Peyer's patch (tissue), 4 donors: ENCODE results near the gene RDH13. TPM values are rescaled to one million over a fixed set of nuclear protein-coding genes. Genes with fewer than 3 reads are reported as not detected.
"Not testable (repeated sequence)": the region's sequence is repeated elsewhere in the genome, so short reads cannot be mapped to it uniquely, and the experiment has no call there.

Source experiments
- DNase-seq, 3 donors: peaks; one replicate each; pipeline ENCODE4 v3.0.0-alpha.2; 2017 to 2019
- H3K27ac ChIP-seq, 4 donors: fragments of 200-600 bp; sonication (generic); one replicate each; pipeline ENCODE4 v1.5.1; 2016 to 2019
- H3K27me3 ChIP-seq, 2 donors: fragments of 200-600 bp; sonication (generic); one replicate each; pipeline ENCODE4 v1.5.1; 2019
- H3K36me3 ChIP-seq, 3 donors: fragments of 200-600 bp; sonication (generic); one replicate each; pipeline ENCODE4 v1.5.1; 2016 to 2019
- H3K4me1 ChIP-seq, 4 donors: fragments of 200-600 bp; sonication (generic); one replicate each; pipeline ENCODE4 v1.5.1; 2016 to 2019
- H3K4me3 ChIP-seq, 4 donors: fragments of 200-600 bp; sonication (generic); 1 replicate in 3 of 4; 2 replicates in 1 of 4; pipeline ENCODE4 v1.5.1; 2016 to 2019; ENCODE audit warnings: mild to moderate bottlenecking in 1 of 4
- H3K9me3 ChIP-seq, 4 donors: fragments of 200-600 bp; sonication (generic); one replicate each; pipeline ENCODE4 v1.5.1; 2016 to 2019; ENCODE audit warnings: mild to moderate bottlenecking in 1 of 4
- CTCF ChIP-seq, 6 experiments: fragments of 450-650 bp in 4 of 6; fragments of 200-600 bp in 2 of 6; sonication (generic) in 1 of 6; IDR thresholded peaks; one replicate each; pipeline ENCODE4 v1.5.1; 2017 to 2019; ENCODE audit warnings: antibody characterized with exemption in 6 of 6, mild to moderate bottlenecking in 3 of 6, moderate library complexity in 1 of 6
- POLR2A ChIP-seq, 2 donors: fragments of 450-650 bp; IDR thresholded peaks; one replicate each; pipeline ENCODE4 v1.5.1; 2017; ENCODE audit warnings: antibody characterized with exemption in 2 of 2, mild to moderate bottlenecking in 2 of 2, moderate library complexity in 2 of 2
- total RNA-seq, 4 donors: library from RNA; depleted of rRNA; stranded (reverse); fragments of >200 nt; gene quantifications; one replicate each; pipeline ENCODE4 v1.1.0, GENCODE V29; 2016

RDH13 gene
- total RNA-seq, 4 donors from 2014 or later, result 21.5 to 84.2 (median 49.0) TPM

- Histone ChIP-seq H3K36me3 (peaks cover 0 to 58% (median 0%) of the 10 kb centered on the region in 3 donors), H3K9me3 (no peaks in the 10 kb centered on the region)
- DNase-seq, result no peak
Measured at GRCh38 chr19:55042344-55042678, 20.6 kb downstream of the RDH13 start.

GRCh38 chr19:55041627-55042343 is 21.2 kb downstream of the RDH13 start:
- peaks cover 0 to 9% (median 0%) of the 10 kb centered on the region in 4 donors for H3K4me1 ChIP-seq
- no peak for DNase-seq
- H3K36me3 ChIP-seq, result peaks cover 0 to 53% (median 0%) of the 10 kb centered on the region in 3 donors
- H3K9me3 ChIP-seq, result no peaks in the 10 kb centered on the region
- no peak for TF ChIP-seq POLR2A (IDR thresholded peaks at IDR 0.05)
- TF ChIP-seq CTCF (IDR thresholded peaks at IDR 0.05), result no peak
- H3K4me3 ChIP-seq, result no peak overlapping the region
- no peaks in the 10 kb centered on the region for H3K27me3 ChIP-seq
- H3K27ac ChIP-seq, result no peak overlapping the region

More at GRCh38 chr19:55042344-55042678, 20.6 kb downstream of the RDH13 start:
- no peak for TF ChIP-seq POLR2A (IDR thresholded peaks at IDR 0.05)
- TF ChIP-seq CTCF (IDR thresholded peaks at IDR 0.05), result no peak
- H3K27me3 ChIP-seq, result no peaks in the 10 kb centered on the region
- peaks cover 0 to 9% (median 0%) of the 10 kb centered on the region in 4 donors for H3K4me1 ChIP-seq
- no peak overlapping the region for H3K4me3 ChIP-seq
- no peak overlapping the region for H3K27ac ChIP-seq

- no peak for DNase-seq
- TF ChIP-seq CTCF (IDR thresholded peaks at IDR 0.05) (no peak), POLR2A (IDR thresholded peaks at IDR 0.05) (no peak)
- Histone ChIP-seq H3K27ac (no peak overlapping the region), H3K36me3 (peaks cover 0 to 47% (median 0%) of the 10 kb centered on the region in 3 donors), H3K27me3 (no peaks in the 10 kb centered on the region), H3K4me1 (peaks cover 0 to 9% (median 0%) of the 10 kb centered on the region in 4 donors), H3K4me3 (no peak overlapping the region), H3K9me3 (no peaks in the 10 kb centered on the region)
Measured at GRCh38 chr19:55041244-55041626, 21.7 kb downstream of the RDH13 start.

GRCh38 chr19:55040654-55041053 is 22.3 kb downstream of the RDH13 start:
- peak in 1 of 3 donors; percentile 58 for DNase-seq
- H3K36me3 ChIP-seq, result peaks cover 0 to 41% (median 0%) of the 10 kb centered on the region in 3 donors
- H3K27ac ChIP-seq, result not testable (repeated sequence)

GRCh38 chr19:55037603-55038002 is 25.3 kb downstream of the RDH13 start:
- DNase-seq, H3K4me3 ChIP-seq, H3K27me3 ChIP-seq, H3K9me3 ChIP-seq, H3K4me1 ChIP-seq, H3K27ac ChIP-seq: not testable (repeated sequence)
- peaks cover 0 to 16% (median 0%) of the 10 kb centered on the region in 3 donors for H3K36me3 ChIP-seq

More at GRCh38 chr19:55040654-55041053, 22.3 kb downstream of the RDH13 start:
- H3K4me3 ChIP-seq, H3K9me3 ChIP-seq, H3K4me1 ChIP-seq, H3K27me3 ChIP-seq: not testable (repeated sequence)

GRCh38 chr19:55036058-55036457 is 26.9 kb downstream of the RDH13 start:
- peaks cover 0 to under 1% (median 0%) of the 10 kb centered on the region in 3 donors for H3K36me3 ChIP-seq
- H3K9me3 ChIP-seq, result no peaks in the 10 kb centered on the region
- TF ChIP-seq CTCF (IDR thresholded peaks at IDR 0.05), result no peak
- no peak for TF ChIP-seq POLR2A (IDR thresholded peaks at IDR 0.05)
- DNase-seq, result no peak
- H3K4me3 ChIP-seq, result no peak overlapping the region
- no peaks in the 10 kb centered on the region for H3K27me3 ChIP-seq
- H3K4me1 ChIP-seq, result no peaks in the 10 kb centered on the region
- H3K27ac ChIP-seq, result no peak overlapping the region
